ENCODE results near the gene DHPS. TPM values are rescaled to one million over a fixed set of nuclear protein-coding genes. Genes with fewer than 3 reads are reported as not detected.
"Not testable (repeated sequence)": the region's sequence is repeated elsewhere in the genome, so short reads cannot be mapped to it uniquely, and the experiment has no call there.

Gene DHPS
- total RNA-seq, 4 donors from 2014 or later: 117 to 180 (median 160) TPM

- no peak for TF ChIP-seq EP300 (IDR thresholded peaks at IDR 0.05)
- TF ChIP-seq POLR2A (IDR thresholded peaks at IDR 0.05): no peak
- no peak for TF ChIP-seq CTCF (IDR thresholded peaks at IDR 0.05)
- no peak overlapping the region for H3K4me3 ChIP-seq
- DNase-seq (ENCODE audit: low spot score in 2 of 2): no peak
- no peaks in the 10 kb centered on the region for H3K9me3 ChIP-seq
- peaks cover 8 to 88% (median 32%) of the 10 kb centered on the region in 3 donors for H3K36me3 ChIP-seq
- peaks cover 0 to 22% (median 3%) of the 10 kb centered on the region in 4 donors for H3K4me1 ChIP-seq
- WGBS, 2 donors: 82 to 84% methylated on average over 11 of the region's 15 CpGs
- no peaks in the 10 kb centered on the region for H3K27me3 ChIP-seq
- no peak overlapping the region for H3K27ac ChIP-seq
Measured at GRCh38 chr19:12715102-12715501, 33.4 kb upstream of the DHPS start.

GRCh38 chr19:12713304-12713703, 31.6 kb upstream of the DHPS start:
- peaks cover 8 to 95% (median 32%) of the 10 kb centered on the region in 3 donors for H3K36me3 ChIP-seq
- H3K9me3 ChIP-seq; H3K4me3 ChIP-seq; DNase-seq (ENCODE audit: low spot score in 2 of 2); H3K4me1 ChIP-seq; H3K27ac ChIP-seq; H3K27me3 ChIP-seq: not testable (repeated sequence)
- 95 to 96% methylated on average over 9 of the region's 9 CpGs for WGBS, 2 donors

- TF ChIP-seq CTCF (IDR thresholded peaks at IDR 0.05): peak in 3 of 5 experiments; percentile 15 to 37 (median 27)
- not testable (repeated sequence) for H3K27ac ChIP-seq; DNase-seq (ENCODE audit: low spot score in 2 of 2); H3K9me3 ChIP-seq; H3K4me3 ChIP-seq; H3K4me1 ChIP-seq; H3K27me3 ChIP-seq
- WGBS, 2 donors: 38 to 57% methylated on average over 7 to 11 of the region's 14 CpGs
- peaks cover 8 to 97% (median 32%) of the 10 kb centered on the region in 3 donors for H3K36me3 ChIP-seq
Measured at GRCh38 chr19:12712077-12712476, 30.4 kb upstream of the DHPS start.

GRCh38 chr19:12711187-12711586, 29.5 kb upstream of the DHPS start:
- H3K9me3 ChIP-seq: no peaks in the 10 kb centered on the region
- 95% methylated on average over 13 to 17 of the region's 17 CpGs for WGBS, 2 donors
- peaks cover 8 to 97% (median 39%) of the 10 kb centered on the region in 3 donors for H3K36me3 ChIP-seq
- H3K27me3 ChIP-seq: no peaks in the 10 kb centered on the region
- no peak overlapping the region for H3K27ac ChIP-seq
- DNase-seq (ENCODE audit: low spot score in 2 of 2): no peak
- H3K4me1 ChIP-seq: no peaks in the 10 kb centered on the region
- TF ChIP-seq POLR2A (IDR thresholded peaks at IDR 0.05): no peak
- no peak for TF ChIP-seq EP300 (IDR thresholded peaks at IDR 0.05)
- TF ChIP-seq CTCF (IDR thresholded peaks at IDR 0.05): no peak
- no peak overlapping the region for H3K4me3 ChIP-seq

GRCh38 chr19:12708641-12709040, 27.0 kb upstream of the DHPS start:
- H3K27me3 ChIP-seq: no peaks in the 10 kb centered on the region
- H3K4me3 ChIP-seq: no peak overlapping the region
- WGBS, 2 donors: 93 to 98% methylated on average over 8 of the region's 8 CpGs
- H3K4me1 ChIP-seq: no peaks in the 10 kb centered on the region
- no peak for DNase-seq (ENCODE audit: low spot score in 2 of 2)
- no peaks in the 10 kb centered on the region for H3K9me3 ChIP-seq
- H3K27ac ChIP-seq: no peak overlapping the region
- TF ChIP-seq POLR2A (IDR thresholded peaks at IDR 0.05): no peak
- no peak for TF ChIP-seq EP300 (IDR thresholded peaks at IDR 0.05)
- TF ChIP-seq CTCF (IDR thresholded peaks at IDR 0.05): no peak
- H3K36me3 ChIP-seq: peaks cover 0 to 97% (median 42%) of the 10 kb centered on the region in 3 donors

- H3K27me3 ChIP-seq: no peaks in the 10 kb centered on the region
- no peaks in the 10 kb centered on the region for H3K4me1 ChIP-seq
- WGBS, 2 donors: 87 to 91% methylated on average over 13 of the region's 13 CpGs
- TF ChIP-seq POLR2A (IDR thresholded peaks at IDR 0.05): no peak
- TF ChIP-seq EP300 (IDR thresholded peaks at IDR 0.05): no peak
- TF ChIP-seq CTCF (IDR thresholded peaks at IDR 0.05): no peak
- H3K36me3 ChIP-seq: peaks cover 0 to 100% (median 41%) of the 10 kb centered on the region in 3 donors
- H3K4me3 ChIP-seq: no peak overlapping the region
- H3K9me3 ChIP-seq: no peaks in the 10 kb centered on the region
- no peak overlapping the region for H3K27ac ChIP-seq
- DNase-seq (ENCODE audit: low spot score in 2 of 2): no peak
Measured at GRCh38 chr19:12706332-12706718, 24.6 kb upstream of the DHPS start.
